Measurements from ENCODE around the gene ST3GAL3. TPM values are rescaled to one million over a fixed set of nuclear protein-coding genes. Genes with fewer than 3 reads are reported as not detected.
"Not testable (repeated sequence)": the region's sequence is repeated elsewhere in the genome, so short reads cannot be mapped to it uniquely, and the experiment has no call there.

The ST3GAL3 gene
- total RNA-seq, 1 experiment from 2014 or later: 8.3 TPM

GRCh38 chr1:43776043-43776761, 68.9 kb downstream of the ST3GAL3 start:
- Mint-ChIP-seq H3K27me3 (ENCODE audit: low read depth) (no peaks in the 10 kb centered on the region), H3K4me3 (no peak overlapping the region), H3K9me3 (peaks cover 13 to 14% of the 10 kb centered on the region in 2 experiments; a peak in 4 of 5 replicates), H3K4me1 (peaks cover 5% of the 10 kb centered on the region in 2 experiments; a peak in 2 of 4 replicates), H3K27ac (peak overlapping the region in 1 of 3 experiments; percentile 34; a peak in 1 of 7 replicates), H3K36me3 (ENCODE audit: insufficient read depth in 1 of 3, low read depth in 3 of 3) (peaks cover 9 to 22% (median 10%) of the 10 kb centered on the region in 3 experiments; a peak in 6 of 7 replicates)
- 100% methylated on average over 2 of the region's 4 CpGs for WGBS (ENCODE audit: extremely low coverage, insufficient read length, low lambda C conversion rate)
- no peak overlapping the region for H2AFZ ChIP-seq (ENCODE audit: low read length)
- no peak overlapping the region for H2AK5ac ChIP-seq (ENCODE audit: insufficient read length, low read length)
- H3K4me1 ChIP-seq (ENCODE audit: insufficient read depth, low read length): no peaks in the 10 kb centered on the region
- no peak for DNase-seq
- no peak for TF ChIP-seq CTCF (conservative IDR thresholded peaks at IDR 0.05)
- H3K14ac ChIP-seq (ENCODE audit: insufficient read depth, low read length): no peak overlapping the region
- no peak overlapping the region for H2BK12ac ChIP-seq (ENCODE audit: insufficient read length, low read depth, low read length)
- no peaks in the 10 kb centered on the region for H3K27me3 ChIP-seq (ENCODE audit: insufficient read depth, low read length)
- H2BK15ac ChIP-seq (ENCODE audit: low read depth, low read length): no peak overlapping the region
- H3K9me3 ChIP-seq (ENCODE audit: control insufficient read depth, low read depth, low read length): no peaks in the 10 kb centered on the region
- no peak overlapping the region for H3K56ac ChIP-seq (ENCODE audit: insufficient read length, low read depth, low read length)
- no peak overlapping the region for H3K23ac ChIP-seq (ENCODE audit: insufficient read length, low read depth, low read length)
- no peak overlapping the region for H3K27ac ChIP-seq (ENCODE audit: insufficient read length, low read depth, low read length)
- H4K20me1 ChIP-seq (ENCODE audit: control insufficient read depth, insufficient read depth, insufficient read length): no peaks in the 10 kb centered on the region
- no peaks in the 10 kb centered on the region for H3K23me2 ChIP-seq (ENCODE audit: insufficient read length, low read depth, low read length, poor library complexity, severe bottlenecking)
- H4K91ac ChIP-seq (ENCODE audit: insufficient read length, low read depth, low read length): no peak overlapping the region
- no peak overlapping the region for H3K9ac ChIP-seq (ENCODE audit: extremely low read depth, insufficient read length, low read length)
- no peak overlapping the region for H2BK120ac ChIP-seq (ENCODE audit: low read depth, low read length, poor library complexity, severe bottlenecking)
- no peak overlapping the region for H3T11ph ChIP-seq (ENCODE audit: low read length)
- no peak overlapping the region for H2BK20ac ChIP-seq (ENCODE audit: low read depth, low read length, poor library complexity, severe bottlenecking)
- H3K18ac ChIP-seq (ENCODE audit: insufficient read length, low read depth, low read length): no peak overlapping the region
- H3K4ac ChIP-seq (ENCODE audit: low read depth, low read length): no peak overlapping the region
- H3K79me2 ChIP-seq (ENCODE audit: insufficient read depth, low read length): no peaks in the 10 kb centered on the region
- no peak overlapping the region for H4K8ac ChIP-seq (replicated peaks; ENCODE audit: insufficient read length, low read depth, low read length)
- no peak overlapping the region for H2BK5ac ChIP-seq (ENCODE audit: insufficient read length, low read length)
- no peak overlapping the region for H3K4me2 ChIP-seq (ENCODE audit: insufficient read depth, insufficient read length, low read length)
- H3K79me1 ChIP-seq (ENCODE audit: insufficient read depth, low read depth, low read length, poor library complexity, severe bottlenecking): no peaks in the 10 kb centered on the region
- no peak overlapping the region for H4K5ac ChIP-seq (ENCODE audit: insufficient read length, low read depth, low read length)

DNA sequence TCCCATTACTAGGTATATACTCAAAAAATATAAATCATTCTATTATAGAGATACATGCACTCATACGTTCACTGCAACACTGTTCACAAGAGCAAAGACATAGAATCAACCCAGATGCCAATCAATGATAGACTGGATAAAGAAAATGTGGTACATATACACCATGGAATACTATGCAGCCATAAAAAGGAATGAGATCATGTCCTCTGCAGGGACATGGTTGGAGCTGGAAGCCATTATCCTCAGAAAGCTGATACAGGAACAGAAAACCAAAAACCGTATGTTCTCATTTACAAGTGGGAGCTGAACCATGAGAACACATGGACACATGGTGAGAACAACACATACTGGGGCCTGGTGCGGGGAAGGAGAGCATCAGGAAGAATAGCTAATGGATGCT, 70.6 kb downstream of the ST3GAL3 start:
- H3K27me3 Mint-ChIP-seq (ENCODE audit: low read depth); H3K23me2 ChIP-seq (ENCODE audit: insufficient read length, low read depth, low read length, poor library complexity, severe bottlenecking); H2BK20ac ChIP-seq (ENCODE audit: low read depth, low read length, poor library complexity, severe bottlenecking); H4K5ac ChIP-seq (ENCODE audit: insufficient read length, low read depth, low read length); H3K23ac ChIP-seq (ENCODE audit: insufficient read length, low read depth, low read length); H2BK5ac ChIP-seq (ENCODE audit: insufficient read length, low read length); H2BK15ac ChIP-seq (ENCODE audit: low read depth, low read length); H3K79me2 ChIP-seq (ENCODE audit: insufficient read depth, low read length); H3K27ac Mint-ChIP-seq; H3K4me3 Mint-ChIP-seq; H3K56ac ChIP-seq (ENCODE audit: insufficient read length, low read depth, low read length); H3K4ac ChIP-seq (ENCODE audit: low read depth, low read length); H3K9me3 ChIP-seq (ENCODE audit: control insufficient read depth, low read depth, low read length); H3K27ac ChIP-seq (ENCODE audit: insufficient read length, low read depth, low read length); H4K91ac ChIP-seq (ENCODE audit: insufficient read length, low read depth, low read length); H2BK12ac ChIP-seq (ENCODE audit: insufficient read length, low read depth, low read length); H3K4me1 ChIP-seq (ENCODE audit: insufficient read depth, low read length); H3K18ac ChIP-seq (ENCODE audit: insufficient read length, low read depth, low read length); H4K8ac ChIP-seq (replicated peaks; ENCODE audit: insufficient read length, low read depth, low read length); H2AFZ ChIP-seq (ENCODE audit: low read length); H4K20me1 ChIP-seq (ENCODE audit: control insufficient read depth, insufficient read depth, insufficient read length); H3K4me2 ChIP-seq (ENCODE audit: insufficient read depth, insufficient read length, low read length); DNase-seq; H3T11ph ChIP-seq (ENCODE audit: low read length); H3K79me1 ChIP-seq (ENCODE audit: insufficient read depth, low read depth, low read length, poor library complexity, severe bottlenecking); H3K27me3 ChIP-seq (ENCODE audit: insufficient read depth, low read length); H3K9ac ChIP-seq (ENCODE audit: extremely low read depth, insufficient read length, low read length); H3K14ac ChIP-seq (ENCODE audit: insufficient read depth, low read length); H2BK120ac ChIP-seq (ENCODE audit: low read depth, low read length, poor library complexity, severe bottlenecking); H2AK5ac ChIP-seq (ENCODE audit: insufficient read length, low read length): not testable (repeated sequence)
- Mint-ChIP-seq H3K9me3 (peaks cover 13 to 14% of the 10 kb centered on the region in 2 experiments; a peak in 4 of 5 replicates), H3K36me3 (ENCODE audit: insufficient read depth in 1 of 3, low read depth in 3 of 3) (peaks cover 9 to 22% (median 10%) of the 10 kb centered on the region in 3 experiments; a peak in 6 of 7 replicates), H3K4me1 (peaks cover 14 to 15% of the 10 kb centered on the region in 2 experiments)
- WGBS (ENCODE audit: extremely low coverage, insufficient read length, low lambda C conversion rate): no CpG with 5 or more reads among the region's 3 CpGs
